Upper lobe of right lung (tissue), 1 donor: ENCODE results near the gene TPO. TPM values are rescaled to one million over a fixed set of nuclear protein-coding genes. Genes with fewer than 3 reads are reported as not detected.

Experiments used
- ATAC-seq: fragments of 200-7000 bp; cut with Tn5 transposase; one replicate; pipeline ENCODE4 v1.9.1; 2020; ENCODE audit warnings: mild to moderate bottlenecking, moderate library complexity
- DNase-seq: peaks from one replicate; pipeline ENCODE4 v3.0.0-alpha.2; 2020
- H3K27ac ChIP-seq: fragments of 200-600 bp; one replicate; pipeline ENCODE4 v1.8.0; 2022
- H3K27me3 ChIP-seq: fragments of 200-600 bp; one replicate; pipeline ENCODE4 v1.8.0; 2022; ENCODE audit warnings: mild to moderate bottlenecking
- H3K36me3 ChIP-seq: fragments of 200-600 bp; one replicate; pipeline ENCODE4 v1.8.0; 2022
- H3K4me1 ChIP-seq: fragments of 200-600 bp; one replicate; pipeline ENCODE4 v1.8.0; 2022
- H3K4me3 ChIP-seq: fragments of 200-600 bp; one replicate; pipeline ENCODE4 v1.8.0; 2022; ENCODE audit warnings: mild to moderate bottlenecking
- H3K9me3 ChIP-seq: fragments of 200-600 bp; one replicate; pipeline ENCODE4 v1.8.0; 2022
- intact Hi-C: fragments of 100-400 bp; cut with DNase I; formaldehyde crosslinking; loops from one replicate; pipeline ENCODE4 v1.11.0; 2022
- total RNA-seq: library from RNA; stranded (reverse); fragmentation: NEBNext Ultra II Directional; extraction: Animal tissue kit (Norgen Biotek cat#: 25700); gene quantifications from one replicate; pipeline ENCODE4 v1.2.1, GENCODE V29; 2021
- TF ChIP-seq, protein P1 (sequence below): fragments of 200-600 bp; IDR thresholded peaks from one replicate; pipeline ENCODE4 v1.8.0; 2022; ENCODE audit warnings: antibody characterized with exemption
- donor health status: DM: no; HTN: yes; CAD: no; lungs with severe emphysema.

Gene TPO
- total RNA-seq, 1 donor from 2014 or later, result not detected

DNA sequence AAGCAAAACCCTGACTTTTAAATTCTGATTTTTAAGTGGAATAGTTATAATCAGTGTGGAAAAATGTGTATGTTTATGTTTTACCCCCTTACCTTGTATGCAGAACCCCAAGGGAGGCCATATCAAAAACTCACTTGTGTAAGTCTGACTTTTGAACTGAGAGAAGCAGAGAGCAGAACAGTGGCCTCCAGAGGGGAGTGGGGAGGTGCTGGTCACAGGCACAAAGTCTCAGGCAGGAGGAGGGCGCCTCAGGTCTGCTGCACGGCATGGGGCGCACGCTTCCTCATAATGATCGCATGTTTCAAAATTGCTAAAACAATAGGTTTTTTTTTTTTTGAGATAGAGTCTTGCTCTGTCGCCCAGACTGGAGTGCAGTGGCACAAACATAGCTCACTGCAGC, 127.8 kb downstream of the TPO start:
- intact Hi-C loops, result loop anchor here (10.0 kb wide), 2 partner anchors 596 to 686 kb away; no protein-coding TSS in a partner anchor
- DNase-seq, result no peak
- ATAC-seq, result no peak
- Histone ChIP-seq H3K4me1 (no peaks in the 10 kb centered on the region), H3K27me3 (no peaks in the 10 kb centered on the region), H3K27ac (no peak overlapping the region), H3K4me3 (no peak overlapping the region), H3K36me3 (no peaks in the 10 kb centered on the region), H3K9me3 (no peaks in the 10 kb centered on the region)
- TF ChIP-seq, protein P1, sequence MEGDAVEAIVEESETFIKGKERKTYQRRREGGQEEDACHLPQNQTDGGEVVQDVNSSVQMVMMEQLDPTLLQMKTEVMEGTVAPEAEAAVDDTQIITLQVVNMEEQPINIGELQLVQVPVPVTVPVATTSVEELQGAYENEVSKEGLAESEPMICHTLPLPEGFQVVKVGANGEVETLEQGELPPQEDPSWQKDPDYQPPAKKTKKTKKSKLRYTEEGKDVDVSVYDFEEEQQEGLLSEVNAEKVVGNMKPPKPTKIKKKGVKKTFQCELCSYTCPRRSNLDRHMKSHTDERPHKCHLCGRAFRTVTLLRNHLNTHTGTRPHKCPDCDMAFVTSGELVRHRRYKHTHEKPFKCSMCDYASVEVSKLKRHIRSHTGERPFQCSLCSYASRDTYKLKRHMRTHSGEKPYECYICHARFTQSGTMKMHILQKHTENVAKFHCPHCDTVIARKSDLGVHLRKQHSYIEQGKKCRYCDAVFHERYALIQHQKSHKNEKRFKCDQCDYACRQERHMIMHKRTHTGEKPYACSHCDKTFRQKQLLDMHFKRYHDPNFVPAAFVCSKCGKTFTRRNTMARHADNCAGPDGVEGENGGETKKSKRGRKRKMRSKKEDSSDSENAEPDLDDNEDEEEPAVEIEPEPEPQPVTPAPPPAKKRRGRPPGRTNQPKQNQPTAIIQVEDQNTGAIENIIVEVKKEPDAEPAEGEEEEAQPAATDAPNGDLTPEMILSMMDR, result no peak

DNA sequence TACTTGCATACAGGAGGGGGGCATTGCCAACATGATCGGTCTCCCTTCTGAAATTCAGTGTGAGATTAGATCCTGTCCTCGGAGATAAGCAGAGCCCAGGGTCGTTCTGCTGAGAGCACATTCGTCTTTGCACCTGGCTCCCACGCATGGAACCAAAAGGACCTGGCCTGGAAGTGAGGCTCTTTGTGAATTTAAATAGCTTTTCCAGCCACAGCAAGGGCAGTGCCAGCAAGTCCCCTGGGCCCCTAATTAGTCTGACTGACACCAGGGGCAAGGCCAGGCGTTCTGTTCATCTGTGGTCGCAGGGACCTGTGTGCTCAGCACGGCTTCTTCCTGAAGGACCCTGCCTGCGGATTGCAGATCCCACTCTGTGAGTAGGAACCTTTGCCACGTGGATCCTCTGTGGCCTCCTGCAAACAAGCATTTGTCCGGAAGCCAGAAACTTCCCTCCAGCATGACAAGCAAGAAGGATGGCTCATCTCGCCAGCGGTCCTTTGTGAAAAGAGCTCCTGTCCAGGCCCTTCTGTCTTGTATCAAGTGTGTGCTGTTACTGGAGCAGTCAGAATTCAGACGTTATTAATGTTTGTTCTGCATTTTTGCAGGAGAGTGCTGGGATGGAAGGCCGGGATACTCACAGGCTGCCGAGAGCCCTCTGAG, 128.7 kb downstream of the TPO start:
- no peak overlapping the region for H3K4me3 ChIP-seq
- H3K36me3 ChIP-seq, result no peaks in the 10 kb centered on the region
- no peaks in the 10 kb centered on the region for H3K9me3 ChIP-seq
- DNase-seq (no peak), ATAC-seq (no peak)
- TF ChIP-seq, protein P1, result no peak
- no peaks in the 10 kb centered on the region for H3K4me1 ChIP-seq
- intact Hi-C loops, result loop anchor here (10.0 kb wide), 2 partner anchors 597 to 687 kb away; no protein-coding TSS in a partner anchor
- no peak overlapping the region for H3K27ac ChIP-seq
- H3K27me3 ChIP-seq, result no peaks in the 10 kb centered on the region

DNA sequence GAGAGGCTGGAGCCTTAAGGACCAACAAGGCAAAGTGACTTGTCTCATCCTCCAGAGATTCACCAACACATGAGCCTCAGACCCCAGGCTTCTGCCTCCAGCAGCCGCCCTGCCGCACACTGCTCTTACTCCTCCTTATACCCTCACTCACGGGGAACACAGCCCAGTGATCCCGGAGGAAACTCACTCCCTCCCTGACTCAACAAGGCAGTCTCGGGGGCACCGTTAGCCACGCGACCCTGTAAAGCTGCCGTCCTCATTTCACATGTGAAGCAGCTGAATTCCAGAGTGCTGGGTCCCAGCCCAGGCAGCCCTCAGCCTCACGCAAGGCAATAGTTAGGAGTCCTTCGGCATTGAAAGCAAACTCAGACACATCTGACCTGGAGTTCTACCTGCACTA, 129.7 kb downstream of the TPO start:
- Histone ChIP-seq H3K36me3 (no peaks in the 10 kb centered on the region), H3K9me3 (no peaks in the 10 kb centered on the region), H3K4me3 (no peak overlapping the region), H3K27ac (no peak overlapping the region), H3K4me1 (no peaks in the 10 kb centered on the region), H3K27me3 (no peaks in the 10 kb centered on the region)
- TF ChIP-seq, protein P1, result no peak
- no peak for ATAC-seq
- DNase-seq, result no peak
- intact Hi-C loops, result loop anchor here (10.0 kb wide), 2 partner anchors 598 to 688 kb away; no protein-coding TSS in a partner anchor

DNA sequence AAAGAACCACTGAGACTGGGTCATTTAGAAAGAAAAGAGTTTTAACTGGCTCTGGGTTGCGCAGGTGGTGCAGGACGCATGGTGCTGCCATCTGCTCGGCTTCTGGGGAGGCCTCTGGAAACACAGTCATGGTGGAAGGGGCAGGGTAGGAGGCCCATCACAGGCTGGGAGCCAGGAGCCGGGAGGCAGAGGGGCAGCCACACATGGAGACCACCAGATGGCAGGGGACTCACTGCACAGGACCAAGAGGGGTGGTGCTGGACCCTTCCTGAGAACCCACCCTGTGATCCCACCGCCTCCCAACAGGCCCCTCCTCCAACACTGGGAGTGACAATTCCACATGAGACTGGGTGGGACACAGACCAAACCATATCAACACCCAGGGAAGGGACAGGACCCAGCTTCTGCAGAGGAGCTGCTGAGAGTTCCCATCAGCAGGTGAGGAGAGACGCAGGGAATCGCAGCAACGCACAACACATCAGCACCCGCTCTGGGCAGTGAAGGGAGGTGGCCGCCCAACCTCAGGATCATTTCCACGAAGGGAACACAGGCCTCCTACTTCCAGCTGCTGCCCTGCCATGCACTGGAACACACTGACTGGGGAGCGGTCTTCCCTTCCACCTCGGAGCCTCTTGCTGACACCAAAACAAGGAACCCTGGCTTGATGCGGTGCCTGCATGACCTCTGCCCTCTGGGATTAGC, 130.7 kb downstream of the TPO start:
- intact Hi-C loops, result loop anchor here (10.0 kb wide), 2 partner anchors 599 to 689 kb away; no protein-coding TSS in a partner anchor
- TF ChIP-seq, protein P1, result no peak

GRCh38 chr2:1544478-1545069, 131.3 kb downstream of the TPO start:
- Histone ChIP-seq H3K27ac (no peak overlapping the region), H3K27me3 (no peaks in the 10 kb centered on the region), H3K9me3 (no peaks in the 10 kb centered on the region), H3K4me3 (no peak overlapping the region), H3K4me1 (no peaks in the 10 kb centered on the region), H3K36me3 (no peaks in the 10 kb centered on the region)
- TF ChIP-seq, protein P1, result no peak
- ATAC-seq (no peak), DNase-seq (no peak)
- intact Hi-C loops, result loop anchor here (10.0 kb wide), 2 partner anchors 600 to 690 kb away; no protein-coding TSS in a partner anchor

More for the DNA sequence above, 130.7 kb downstream of the TPO start:
- no peak for DNase-seq
- Histone ChIP-seq H3K9me3 (no peaks in the 10 kb centered on the region), H3K27ac (no peak overlapping the region), H3K36me3 (no peaks in the 10 kb centered on the region), H3K4me1 (no peaks in the 10 kb centered on the region), H3K27me3 (no peaks in the 10 kb centered on the region), H3K4me3 (no peak overlapping the region)
- no peak for ATAC-seq
